Measurements from ENCODE around the gene SLX9. TPM values are rescaled to one million over a fixed set of nuclear protein-coding genes. Genes with fewer than 3 reads are reported as not detected.

Gene SLX9
- total and polyA plus RNA-seq, 2 donors (not counting 3 experiments of a cell fraction or from before 2014, with no cell fraction given), result 27.0 to 50.6 TPM

DNA sequence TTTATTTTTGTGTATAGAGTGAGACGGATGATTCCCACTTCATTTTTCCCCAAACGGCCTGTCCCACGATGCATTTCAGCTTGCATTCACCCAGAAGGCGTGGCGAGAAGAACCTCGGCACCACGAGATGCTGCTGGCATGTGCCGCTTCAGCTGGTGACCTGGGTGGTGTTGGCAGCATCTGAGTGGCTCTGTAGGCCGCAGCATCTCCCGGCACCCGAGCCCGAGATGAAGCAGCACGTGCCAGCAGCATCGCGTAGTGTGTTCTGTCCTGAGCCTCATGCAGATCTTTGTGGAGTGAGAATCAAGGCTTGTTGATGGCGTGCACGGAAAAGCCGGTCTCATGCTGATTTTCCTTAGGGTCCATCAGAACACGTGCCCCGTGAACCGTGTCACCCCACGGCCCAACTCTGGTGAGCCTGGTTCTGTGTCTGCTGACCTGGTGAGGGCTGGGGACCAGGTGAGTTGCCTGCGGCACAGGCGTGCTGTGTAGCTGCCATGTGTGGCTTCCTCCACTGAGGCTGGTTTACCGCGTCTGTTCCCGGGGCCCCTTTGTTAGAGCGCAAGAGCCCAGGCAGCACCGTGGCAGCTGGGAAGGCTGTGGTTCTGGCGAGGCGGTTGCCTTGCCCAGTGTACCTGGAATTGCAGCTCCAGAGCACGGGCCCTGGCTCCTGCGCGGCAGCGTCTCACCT lies 16.7 kb downstream of the SLX9 start:
- Histone ChIP-seq H3K4me1 (ENCODE audit: control insufficient read depth, extremely low read depth, insufficient read depth, low read length) (peaks cover 19% of the 10 kb centered on the region), H3K9me3 (replicated peaks; ENCODE audit: control insufficient read depth, insufficient read depth, low read length) (no peaks in the 10 kb centered on the region), H3K4me3 (replicated peaks in 1 of 3; ENCODE audit: insufficient read depth in 1 of 3, low read depth in 1 of 3, low read length in 3 of 3) (no peak overlapping the region), H3K4me2 (ENCODE audit: insufficient read depth, low read length) (no peak overlapping the region), H3K79me2 (ENCODE audit: control insufficient read depth, insufficient read depth, low read length) (peaks cover 43% of the 10 kb centered on the region), H3K27me3 (ENCODE audit: control insufficient read depth in 2 of 2, insufficient read depth in 2 of 2, low read length in 2 of 2) (no peaks in the 10 kb centered on the region), H3K9me1 (replicated peaks; ENCODE audit: control insufficient read depth, extremely low read depth, insufficient read depth, low read length) (no peaks in the 10 kb centered on the region), H3K36me3 (ENCODE audit: control insufficient read depth in 2 of 2, extremely low read depth in 1 of 2, insufficient read depth in 2 of 2, low read length in 2 of 2) (peaks cover 6 to 15% of the 10 kb centered on the region in 2 experiments), H3K9ac (replicated peaks; ENCODE audit: extremely low read depth, insufficient read depth, low read length) (no peak overlapping the region), H4K20me1 (replicated peaks; ENCODE audit: control insufficient read depth, extremely low read depth, insufficient read depth, low read length) (no peaks in the 10 kb centered on the region), H2AFZ (ENCODE audit: low read depth, low read length) (no peak overlapping the region), H3K27ac (ENCODE audit: insufficient read depth, low read depth, low read length) (no peak overlapping the region)
- DNase-seq (ENCODE audit: low read depth, low spot score), result no peak
- intact Hi-C loops (cut with micrococcal nuclease) (no loop called here), dilution Hi-C loops (cut with MboI; ENCODE audit: extremely low pct_ligation_motif_present, low sequenced_read_pairs) (no loop called here)
- BruUV-seq (replicated peaks), result no TSS peak
- TF ChIP-seq, protein P1, sequence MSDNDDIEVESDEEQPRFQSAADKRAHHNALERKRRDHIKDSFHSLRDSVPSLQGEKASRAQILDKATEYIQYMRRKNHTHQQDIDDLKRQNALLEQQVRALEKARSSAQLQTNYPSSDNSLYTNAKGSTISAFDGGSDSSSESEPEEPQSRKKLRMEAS (IDR thresholded peaks at IDR 0.05; ENCODE audit: insufficient read depth, insufficient read length), result no peak
- no peak for TF ChIP-seq JUN (IDR thresholded peaks at IDR 0.05; ENCODE audit: borderline replicate concordance, insufficient read depth, insufficient read length, low read depth)
- no peak for TF ChIP-seq EZH2 (IDR thresholded peaks at IDR 0.05; ENCODE audit: borderline replicate concordance, low read depth, low read length, severe bottlenecking)
- no peak for TF ChIP-seq MYC (IDR thresholded peaks at IDR 0.05; ENCODE audit: low read depth, low read length)
- no peak for TF ChIP-seq GATA2 (IDR thresholded peaks at IDR 0.05; ENCODE audit: insufficient read depth, insufficient read length, low read depth, low read length)
- TF ChIP-seq, protein P2, sequence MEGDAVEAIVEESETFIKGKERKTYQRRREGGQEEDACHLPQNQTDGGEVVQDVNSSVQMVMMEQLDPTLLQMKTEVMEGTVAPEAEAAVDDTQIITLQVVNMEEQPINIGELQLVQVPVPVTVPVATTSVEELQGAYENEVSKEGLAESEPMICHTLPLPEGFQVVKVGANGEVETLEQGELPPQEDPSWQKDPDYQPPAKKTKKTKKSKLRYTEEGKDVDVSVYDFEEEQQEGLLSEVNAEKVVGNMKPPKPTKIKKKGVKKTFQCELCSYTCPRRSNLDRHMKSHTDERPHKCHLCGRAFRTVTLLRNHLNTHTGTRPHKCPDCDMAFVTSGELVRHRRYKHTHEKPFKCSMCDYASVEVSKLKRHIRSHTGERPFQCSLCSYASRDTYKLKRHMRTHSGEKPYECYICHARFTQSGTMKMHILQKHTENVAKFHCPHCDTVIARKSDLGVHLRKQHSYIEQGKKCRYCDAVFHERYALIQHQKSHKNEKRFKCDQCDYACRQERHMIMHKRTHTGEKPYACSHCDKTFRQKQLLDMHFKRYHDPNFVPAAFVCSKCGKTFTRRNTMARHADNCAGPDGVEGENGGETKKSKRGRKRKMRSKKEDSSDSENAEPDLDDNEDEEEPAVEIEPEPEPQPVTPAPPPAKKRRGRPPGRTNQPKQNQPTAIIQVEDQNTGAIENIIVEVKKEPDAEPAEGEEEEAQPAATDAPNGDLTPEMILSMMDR (IDR thresholded peaks at IDR 0.05; ENCODE audit: extremely low read depth in 1 of 2, insufficient read depth in 1 of 2, low read depth in 1 of 2, low read length in 2 of 2), result no peak
- no peak for TF ChIP-seq POLR2A (IDR thresholded peaks at IDR 0.05; ENCODE audit: low read depth, low read length)
- no peak for TF ChIP-seq FOS (IDR thresholded peaks at IDR 0.05; ENCODE audit: borderline replicate concordance, insufficient read depth, low read length)
- TF ChIP-seq POLR2AphosphoS5 (IDR thresholded peaks at IDR 0.05; ENCODE audit: insufficient read depth, low read depth, low read length), result no peak
- no peak for FAIRE-seq
- ChIA-PET POLR2A (no interaction called here), CTCF (interaction anchor here (0.7 to 6.5 kb wide), 3 partner anchors 172 to 181 kb away, joined by 3 to 47 read pairs (median 19); no protein-coding TSS in a partner anchor)

All from endothelial cell of umbilical vein (primary cell).